Measurements from ENCODE around the gene SLC22A12.

Gene SLC22A12

DNA sequence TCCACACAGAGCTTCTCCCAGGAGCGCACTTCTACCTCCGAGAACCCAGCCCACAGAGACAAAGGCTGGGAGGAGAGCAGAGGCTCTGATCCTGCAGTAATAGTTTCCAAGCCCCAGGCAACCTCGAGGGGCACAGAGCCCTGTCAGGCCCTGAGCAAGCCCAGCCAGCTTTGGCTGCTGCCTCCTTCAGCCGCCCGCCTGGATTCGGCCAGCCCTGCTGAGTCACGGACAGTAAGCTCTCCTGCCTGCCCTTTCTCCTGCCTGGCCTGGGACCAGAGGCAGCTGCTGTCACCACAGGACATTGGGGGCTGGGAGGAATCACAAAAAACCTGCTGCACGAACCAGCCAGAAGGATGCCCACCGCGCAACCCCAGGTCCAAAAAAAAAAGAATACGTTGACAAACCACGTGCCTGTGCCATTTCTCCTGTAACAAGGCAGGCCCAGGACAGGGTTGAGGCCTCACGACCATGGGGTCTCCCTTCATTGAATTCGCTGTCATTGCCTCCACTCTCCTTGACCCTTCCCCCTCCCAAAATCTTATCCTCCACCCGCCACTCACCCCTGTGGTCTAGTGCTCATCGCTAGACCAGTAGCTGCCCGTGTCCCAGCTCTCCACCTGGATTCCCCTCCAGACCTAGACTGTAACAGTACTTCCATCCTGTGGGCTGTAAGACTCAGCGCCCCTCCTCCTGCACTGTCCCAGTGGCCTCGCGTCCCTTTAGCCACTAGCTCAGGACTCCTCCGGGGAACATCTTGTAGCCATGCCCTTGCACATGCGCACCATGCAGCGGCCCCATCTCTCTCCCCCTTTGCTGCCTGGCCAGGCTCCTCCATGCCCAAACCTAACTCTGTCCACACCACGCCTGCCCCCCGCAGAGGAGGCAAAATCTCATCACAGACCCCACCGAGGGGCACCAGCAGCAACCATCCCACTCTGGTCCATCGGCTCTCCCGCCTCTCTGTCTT is 7.4 kb upstream of the SLC22A12 start:
- TF ChIP-seq, protein P1, sequence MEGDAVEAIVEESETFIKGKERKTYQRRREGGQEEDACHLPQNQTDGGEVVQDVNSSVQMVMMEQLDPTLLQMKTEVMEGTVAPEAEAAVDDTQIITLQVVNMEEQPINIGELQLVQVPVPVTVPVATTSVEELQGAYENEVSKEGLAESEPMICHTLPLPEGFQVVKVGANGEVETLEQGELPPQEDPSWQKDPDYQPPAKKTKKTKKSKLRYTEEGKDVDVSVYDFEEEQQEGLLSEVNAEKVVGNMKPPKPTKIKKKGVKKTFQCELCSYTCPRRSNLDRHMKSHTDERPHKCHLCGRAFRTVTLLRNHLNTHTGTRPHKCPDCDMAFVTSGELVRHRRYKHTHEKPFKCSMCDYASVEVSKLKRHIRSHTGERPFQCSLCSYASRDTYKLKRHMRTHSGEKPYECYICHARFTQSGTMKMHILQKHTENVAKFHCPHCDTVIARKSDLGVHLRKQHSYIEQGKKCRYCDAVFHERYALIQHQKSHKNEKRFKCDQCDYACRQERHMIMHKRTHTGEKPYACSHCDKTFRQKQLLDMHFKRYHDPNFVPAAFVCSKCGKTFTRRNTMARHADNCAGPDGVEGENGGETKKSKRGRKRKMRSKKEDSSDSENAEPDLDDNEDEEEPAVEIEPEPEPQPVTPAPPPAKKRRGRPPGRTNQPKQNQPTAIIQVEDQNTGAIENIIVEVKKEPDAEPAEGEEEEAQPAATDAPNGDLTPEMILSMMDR (IDR thresholded peaks at IDR 0.05; ENCODE audit: extremely low read depth, insufficient read depth, missing control alignments) = no peak
- DNase-seq (ENCODE audit: low spot score) = no peak
- in situ Hi-C loops (cut with MboI; ENCODE audit: low pct_unique_long_range_greater_than_20kb, low sequenced_read_pairs, unreplicated experiment) = no loop called here

DNA sequence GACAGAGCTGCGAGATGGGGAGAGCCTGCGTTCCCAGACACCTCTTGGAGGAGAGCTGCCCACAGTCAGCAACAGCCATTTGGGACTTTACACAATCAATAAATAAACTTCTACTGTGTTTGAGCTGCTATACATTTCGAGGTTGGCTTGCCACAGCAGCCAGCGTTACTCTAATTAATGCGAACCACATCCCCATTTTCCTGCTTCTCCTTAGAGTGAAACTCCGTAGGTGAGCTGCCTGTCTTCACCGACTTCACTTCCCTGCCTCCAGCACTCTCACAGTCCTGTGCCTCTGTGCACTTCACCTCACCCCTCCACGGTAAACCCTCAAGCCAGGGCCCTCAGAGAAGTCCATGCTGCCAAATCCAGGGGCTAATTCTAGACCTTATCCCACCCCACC is 5.9 kb upstream of the SLC22A12 start:
- TF ChIP-seq, protein P1 (IDR thresholded peaks at IDR 0.05; ENCODE audit: extremely low read depth, insufficient read depth, missing control alignments) = no peak
- in situ Hi-C loops (cut with MboI; ENCODE audit: low pct_unique_long_range_greater_than_20kb, low sequenced_read_pairs, unreplicated experiment) = no loop called here
- DNase-seq (ENCODE audit: low spot score) = no peak

- DNase-seq (ENCODE audit: low spot score) = no peak
- TF ChIP-seq, protein P1 (IDR thresholded peaks at IDR 0.05; ENCODE audit: extremely low read depth, insufficient read depth, missing control alignments) = no peak
- in situ Hi-C loops (cut with MboI; ENCODE audit: low pct_unique_long_range_greater_than_20kb, low sequenced_read_pairs, unreplicated experiment) = no loop called here
These were observed 4.7 kb upstream of the SLC22A12 start for GRCh38 chr11:64586366-64586765.

GRCh38 chr11:64588701-64589100 is 2.3 kb upstream of the SLC22A12 start:
- DNase-seq (ENCODE audit: low spot score) = no peak
- TF ChIP-seq, protein P1 (IDR thresholded peaks at IDR 0.05; ENCODE audit: extremely low read depth, insufficient read depth, missing control alignments) = no peak
- in situ Hi-C loops (cut with MboI; ENCODE audit: low pct_unique_long_range_greater_than_20kb, low sequenced_read_pairs, unreplicated experiment) = no loop called here

- TF ChIP-seq, protein P1 (IDR thresholded peaks at IDR 0.05; ENCODE audit: extremely low read depth, insufficient read depth, missing control alignments) = no peak
These were observed 525 bp downstream of the SLC22A12 start for GRCh38 chr11:64591257-64592233.

GRCh38 chr11:64592234-64592615 is 1.2 kb downstream of the SLC22A12 start:
- no peak for DNase-seq (ENCODE audit: low spot score)
- in situ Hi-C loops (cut with MboI; ENCODE audit: low pct_unique_long_range_greater_than_20kb, low sequenced_read_pairs, unreplicated experiment) = no loop called here
- TF ChIP-seq, protein P1 (IDR thresholded peaks at IDR 0.05; ENCODE audit: extremely low read depth, insufficient read depth, missing control alignments) = no peak

More at GRCh38 chr11:64591257-64592233, 525 bp downstream of the SLC22A12 start:
- in situ Hi-C loops (cut with MboI; ENCODE audit: low pct_unique_long_range_greater_than_20kb, low sequenced_read_pairs, unreplicated experiment) = no loop called here
- DNase-seq (ENCODE audit: low spot score) = no peak

Data from GM13977 (cell line).